HG02610 (cell line): Measurements from ENCODE around the gene CAMK1D.
A peak's percentile ranks its signal among the peaks of the same experiment; 100 is the strongest.
"Not testable (repeated sequence)": the region's sequence is repeated elsewhere in the genome, so short reads cannot be mapped to it uniquely, and the experiment has no call there.

ENCODE experiments used
- ATAC-seq: cut with Tn5 transposase; IDR thresholded peaks from one replicate; pipeline ENCODE4 v1.9.1; 2021; ENCODE audit warnings: mild to moderate bottlenecking, moderate library complexity; ENCODE audit not compliant: unreplicated experiment

Gene CAMK1D

DNA sequence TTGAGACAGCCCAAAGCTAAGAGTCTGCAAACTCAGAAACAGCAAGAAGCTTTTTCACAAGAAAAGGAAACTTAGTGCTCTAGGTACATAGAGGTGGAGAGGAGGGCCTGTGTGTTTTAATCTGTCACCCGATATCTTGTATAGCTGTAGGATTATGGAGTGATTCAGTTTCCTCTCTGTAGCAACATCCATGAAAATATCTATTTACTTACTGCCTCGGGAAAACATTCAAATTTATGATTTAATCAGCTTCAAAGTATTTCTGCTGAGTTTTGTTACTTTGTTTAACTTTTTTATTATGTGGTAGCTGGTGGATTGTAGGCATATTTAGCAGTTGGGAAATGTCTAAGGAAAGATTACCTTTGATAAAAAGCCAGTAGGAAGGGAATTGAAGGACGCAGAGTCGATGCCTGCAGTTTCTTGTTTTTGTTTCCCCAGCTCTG is 360.2 kb downstream of the CAMK1D start:
- no peak for ATAC-seq

DNA sequence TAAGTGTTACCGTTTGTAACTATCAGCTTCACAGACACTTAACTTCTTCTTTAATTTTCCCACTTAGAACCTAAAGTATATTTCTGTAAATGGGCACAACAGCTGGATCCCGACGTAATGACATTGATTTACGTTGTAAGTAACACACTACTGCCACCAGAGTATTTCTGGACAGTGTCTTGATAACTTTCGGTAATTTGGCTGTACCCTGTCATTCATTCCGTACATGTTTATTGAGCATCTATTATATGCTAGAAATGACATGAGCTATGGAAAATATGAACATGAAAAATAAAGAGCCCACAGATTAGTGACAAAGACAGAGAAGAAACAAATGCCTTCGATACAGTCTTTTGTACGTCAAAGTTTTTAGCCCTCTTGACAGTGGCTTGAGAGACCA is 360.8 kb downstream of the CAMK1D start:
- ATAC-seq, result no peak

DNA sequence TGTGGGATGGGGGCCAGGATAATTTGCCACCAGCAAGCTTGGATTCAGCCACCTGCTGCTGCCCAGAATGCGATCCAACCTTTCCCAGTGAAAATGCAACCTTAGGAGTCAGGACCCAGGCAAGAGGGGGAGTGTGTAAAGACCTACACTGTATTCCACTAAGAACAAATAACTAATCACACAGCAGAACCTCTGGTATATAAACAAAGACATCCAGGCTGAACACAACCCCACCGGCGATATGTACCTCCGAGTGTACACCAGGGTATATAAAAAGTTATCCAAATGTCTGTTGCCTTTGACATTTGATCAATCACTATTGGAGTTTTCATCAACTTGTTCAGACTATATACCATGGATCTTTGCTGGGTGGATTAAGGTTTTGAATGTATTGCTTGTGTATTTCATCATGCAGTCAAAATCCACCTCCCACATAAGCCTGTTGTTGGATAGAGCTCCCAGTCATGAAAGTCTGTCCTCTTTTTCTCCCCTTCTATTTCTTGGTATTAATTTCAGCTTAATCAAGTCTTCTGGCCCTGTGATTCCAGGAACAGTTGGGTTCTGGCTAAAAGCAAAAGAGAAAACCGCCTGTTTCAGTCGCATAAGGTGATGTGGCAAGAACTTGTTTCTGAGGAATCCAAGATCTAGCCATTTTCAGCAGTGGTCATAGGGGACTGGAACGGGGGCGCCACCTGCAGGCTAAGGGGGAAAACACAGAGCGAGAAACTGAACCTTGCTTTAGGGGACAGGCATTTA is 361.4 kb downstream of the CAMK1D start:
- peak; percentile 53 for ATAC-seq

DNA sequence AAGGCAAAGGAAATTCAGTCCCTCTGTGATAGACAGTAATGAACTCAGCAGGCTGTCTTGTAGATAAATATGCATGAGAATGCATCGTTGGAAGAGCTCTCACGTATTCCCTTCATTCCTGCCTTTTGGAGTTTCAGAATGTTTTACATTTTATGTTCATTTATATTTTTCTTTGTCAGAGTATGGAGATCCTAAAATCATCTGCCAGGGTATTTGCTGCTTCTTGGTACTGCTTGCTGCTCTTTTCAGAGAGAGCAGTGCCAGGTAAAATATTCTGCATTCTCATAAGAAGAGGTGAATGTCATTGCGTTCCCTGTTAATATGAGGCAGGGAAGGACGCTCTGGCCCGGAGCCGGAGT is 362.0 kb downstream of the CAMK1D start:
- ATAC-seq, result no peak

DNA sequence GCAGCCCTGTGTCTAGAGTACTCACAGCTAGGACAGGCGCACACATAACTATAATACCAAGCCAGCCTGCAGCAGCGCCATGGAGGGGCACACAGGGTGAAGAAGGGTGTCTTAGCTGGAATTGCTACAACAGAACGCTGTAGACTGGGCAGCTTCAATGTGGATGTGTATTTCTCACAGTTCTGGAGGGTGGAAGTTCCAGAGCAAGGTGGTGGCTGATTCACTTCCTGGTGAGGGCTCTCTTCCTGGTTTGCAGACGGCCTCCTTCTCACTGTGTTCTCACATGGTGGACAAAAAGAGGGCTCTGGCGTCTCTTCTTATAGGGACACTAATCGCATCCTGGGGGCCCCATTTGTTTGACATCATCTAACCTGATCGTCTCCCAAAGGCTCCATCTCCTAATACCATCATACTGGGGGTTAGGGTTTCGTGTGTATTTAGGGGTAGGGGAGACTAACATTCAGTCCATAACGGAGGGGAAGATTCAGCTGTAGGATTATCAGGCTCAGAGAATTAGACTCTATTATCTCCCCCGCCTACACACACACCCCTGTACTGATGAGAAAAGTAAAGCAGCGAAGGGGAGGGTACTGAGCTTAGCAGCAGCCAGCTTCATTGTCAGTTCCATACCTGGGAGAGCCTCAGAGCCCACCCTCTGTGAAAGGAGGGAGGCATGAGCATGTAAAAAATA is 363.1 kb downstream of the CAMK1D start:
- no peak for ATAC-seq

DNA sequence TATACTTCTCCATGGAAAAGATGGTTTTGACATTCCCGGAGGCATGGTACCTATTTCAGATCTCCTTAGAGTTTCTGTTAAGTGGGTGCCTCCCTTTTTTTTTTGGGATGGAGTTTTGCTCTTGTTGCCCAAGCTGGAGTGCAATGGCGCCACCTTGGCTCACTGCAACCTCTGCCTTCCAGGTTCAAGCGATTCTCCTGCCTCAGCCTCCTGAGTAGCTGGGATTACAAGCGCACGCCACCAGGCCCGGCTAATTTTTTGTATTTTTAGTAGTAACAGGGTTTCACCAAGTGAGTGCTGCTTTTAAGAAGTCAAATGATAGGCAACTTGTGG is 363.6 kb downstream of the CAMK1D start:
- not testable (repeated sequence) for ATAC-seq

DNA sequence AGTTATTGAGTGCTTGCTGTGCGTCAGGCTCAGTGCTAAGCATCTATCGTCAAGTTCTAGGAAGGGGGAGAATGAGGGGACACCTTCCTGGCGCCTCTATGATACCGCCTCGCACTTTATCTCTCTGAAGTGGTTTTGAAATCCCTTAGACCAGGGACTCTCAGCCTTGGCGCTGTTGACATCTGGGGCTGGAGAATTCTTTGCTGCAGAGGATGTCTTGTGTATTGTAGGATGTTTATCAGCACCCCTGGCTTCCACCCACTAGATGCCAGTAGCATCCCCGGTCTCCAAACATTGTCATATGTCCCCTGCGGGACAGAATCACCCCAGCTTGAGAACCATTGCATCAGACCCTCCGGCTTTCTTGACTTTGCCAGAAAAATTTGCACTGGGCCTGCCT is 366.7 kb downstream of the CAMK1D start:
- ATAC-seq, result no peak

DNA sequence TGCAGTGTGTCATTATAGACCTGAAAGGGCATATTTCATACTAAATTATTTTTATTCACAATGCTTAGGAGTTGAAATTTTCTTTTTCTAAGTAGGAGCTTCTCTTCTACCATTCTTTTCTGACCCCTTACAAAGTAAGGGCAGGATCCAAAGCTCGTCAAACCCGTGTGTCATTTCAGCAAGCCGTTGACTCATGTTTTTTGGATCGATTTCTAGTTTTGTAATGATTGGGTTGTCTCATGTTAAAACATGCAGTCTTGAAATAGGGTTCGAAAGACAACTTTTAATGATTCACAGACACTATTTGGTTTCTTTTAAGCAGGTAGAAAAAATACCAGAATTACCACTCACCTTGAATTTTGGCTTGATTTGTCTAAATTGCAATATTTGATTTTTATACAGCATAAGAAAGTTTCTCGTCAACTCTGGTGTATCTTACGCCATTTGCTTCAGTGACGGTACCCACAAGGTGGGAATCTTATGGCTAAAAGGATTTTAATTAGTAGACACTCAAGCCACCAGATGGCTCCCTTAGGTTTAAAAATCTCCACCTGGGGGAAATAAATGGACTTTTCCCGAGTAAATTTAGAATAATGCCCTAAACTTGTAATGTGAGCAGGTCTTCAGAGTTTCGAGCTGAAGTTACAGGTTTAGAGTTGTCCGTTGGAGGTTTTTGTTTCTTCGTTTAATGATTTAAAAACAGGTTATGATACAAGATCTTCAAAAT is 368.8 kb downstream of the CAMK1D start:
- no peak for ATAC-seq

DNA sequence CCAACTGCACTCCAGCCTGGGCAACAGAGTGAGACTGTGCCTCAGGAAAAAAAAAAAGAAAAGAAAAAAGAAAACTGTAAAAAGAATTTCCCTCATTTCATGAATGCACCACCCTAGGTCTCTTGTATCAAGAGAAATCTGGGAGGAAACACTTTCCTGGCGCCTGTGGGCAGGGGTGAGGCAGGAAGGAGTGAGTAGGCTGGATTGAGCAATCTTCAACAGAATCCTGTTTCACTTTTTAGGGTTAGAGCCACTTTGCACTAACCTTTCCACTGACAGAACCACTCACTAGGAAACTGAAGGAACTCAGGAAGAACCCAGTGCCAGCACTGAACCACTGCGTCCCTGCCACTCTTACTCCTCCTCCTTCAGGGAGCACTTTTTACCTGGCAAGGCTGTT is 370.0 kb downstream of the CAMK1D start:
- no peak for ATAC-seq

DNA sequence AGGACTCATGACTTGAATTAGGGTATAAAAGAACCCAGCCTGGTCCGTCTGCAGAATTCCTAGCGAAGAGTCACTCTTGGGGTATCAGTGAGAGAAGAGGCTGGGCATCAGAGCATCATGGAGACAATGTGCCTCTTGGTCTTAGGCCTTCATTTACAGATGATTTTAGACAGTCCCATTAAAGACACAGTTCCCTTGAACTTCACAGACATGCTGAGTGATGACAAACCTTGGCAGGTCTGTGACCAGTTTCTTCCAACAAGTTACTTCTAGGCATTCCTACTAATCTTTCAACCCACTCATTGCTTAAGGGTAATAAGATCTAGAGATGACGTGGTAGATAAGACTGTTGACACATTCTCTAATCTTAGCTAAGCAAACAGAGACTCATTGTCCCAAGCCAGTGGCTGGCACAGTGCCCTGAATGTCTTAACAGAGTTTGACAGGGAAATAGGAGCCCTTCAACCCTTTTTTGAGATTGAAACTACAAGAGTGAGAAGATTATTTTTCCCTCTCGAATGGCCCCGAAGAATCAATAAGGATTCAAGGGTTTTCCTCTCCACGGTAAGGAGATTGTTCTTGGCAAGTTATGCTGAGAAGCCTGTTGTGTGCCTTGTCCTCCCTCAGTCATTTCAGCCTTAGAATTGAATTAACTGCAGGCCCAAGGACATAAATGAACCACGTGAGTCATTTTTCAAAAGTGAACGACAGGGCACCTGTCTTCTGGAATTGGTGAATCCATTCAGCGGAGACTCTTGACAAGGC is 371.1 kb downstream of the CAMK1D start:
- no peak for ATAC-seq

DNA sequence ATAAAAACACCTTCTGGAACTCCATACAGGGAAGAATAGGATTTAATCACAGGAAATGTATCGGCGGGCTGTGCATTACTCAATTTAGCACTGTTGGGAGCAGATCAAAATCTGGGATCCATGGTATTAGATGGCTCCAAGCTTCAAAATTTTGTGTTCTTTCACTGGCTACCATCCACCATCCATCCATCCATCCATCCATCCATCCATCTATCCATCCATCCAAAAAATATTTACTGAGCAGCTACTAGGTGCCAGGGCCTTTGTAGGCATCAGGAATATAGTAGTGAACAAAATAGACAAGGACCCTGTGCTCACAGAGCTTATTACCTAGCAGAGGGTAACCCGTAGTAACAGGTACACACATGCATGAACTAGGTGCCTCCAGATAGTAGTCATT is 372.0 kb downstream of the CAMK1D start:
- no peak for ATAC-seq

DNA sequence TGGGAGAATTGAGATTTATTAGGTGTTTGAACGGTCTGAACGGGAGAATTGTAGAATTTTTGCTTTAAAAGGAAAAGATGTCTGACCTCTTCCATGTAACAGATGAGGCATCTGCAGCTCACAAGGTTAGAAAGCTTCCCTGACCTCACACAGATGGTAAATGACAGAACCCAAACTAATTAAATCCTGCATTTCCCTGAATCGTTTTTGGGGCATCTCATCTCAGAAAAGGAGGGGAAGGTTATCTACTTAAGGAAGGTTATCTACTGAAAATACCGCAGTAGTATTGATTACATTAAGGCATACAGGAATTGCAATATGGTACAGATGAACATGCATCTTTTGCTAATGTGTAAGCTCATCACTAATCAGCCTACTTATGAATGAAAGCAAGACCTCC is 373.9 kb downstream of the CAMK1D start:
- ATAC-seq, result no peak

DNA sequence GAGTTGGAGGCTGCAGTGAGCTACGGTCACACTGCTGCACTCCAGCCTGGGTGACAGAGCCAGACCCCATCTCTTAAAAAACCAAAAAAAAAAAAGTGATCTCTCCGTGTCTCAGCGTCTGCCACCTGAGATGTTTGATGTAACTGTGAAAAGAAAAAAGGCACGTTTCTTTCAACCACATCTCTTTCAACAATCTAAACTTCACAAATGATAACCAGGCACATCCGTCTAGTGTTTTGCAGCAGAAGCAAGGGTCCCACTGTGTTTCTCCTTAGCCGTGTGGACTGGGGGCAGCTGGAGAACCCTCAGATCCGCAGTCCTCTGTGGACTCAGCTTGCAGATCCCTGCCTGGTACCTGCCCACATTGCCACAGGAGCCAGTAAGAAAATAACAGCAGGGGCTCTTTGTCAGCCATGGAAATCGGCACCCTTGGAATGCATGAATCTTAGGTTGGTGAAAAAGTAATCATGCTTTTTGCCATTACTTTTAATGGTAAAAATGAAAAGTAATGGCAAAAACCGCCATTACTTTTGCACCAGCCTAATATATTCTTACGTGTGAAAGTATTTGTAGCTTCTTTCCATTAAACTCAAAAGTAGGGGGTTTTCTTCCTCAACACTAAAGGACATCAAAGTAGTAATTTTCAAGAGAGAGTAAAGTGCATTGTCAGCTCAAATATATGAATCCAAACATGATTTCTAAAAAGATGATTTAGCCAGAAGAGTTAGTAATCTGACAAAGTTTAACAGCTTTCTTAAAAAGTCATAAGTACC is 375.6 kb downstream of the CAMK1D start:
- no peak for ATAC-seq

DNA sequence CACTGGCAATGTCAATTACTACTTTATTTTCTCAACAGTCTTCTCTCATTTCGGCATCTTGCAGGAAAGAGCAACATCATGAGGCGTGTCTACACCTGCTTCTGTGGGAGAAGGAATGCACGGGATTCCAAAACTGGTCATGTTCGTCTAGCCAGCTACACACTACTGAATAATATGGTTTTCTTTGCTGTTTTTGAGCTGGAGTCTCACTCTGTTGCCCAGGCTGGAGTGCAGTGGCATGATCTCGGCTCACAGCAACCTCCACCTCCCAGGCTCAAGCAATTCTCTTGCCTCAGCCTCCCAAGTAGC is 376.2 kb downstream of the CAMK1D start:
- not testable (repeated sequence) for ATAC-seq

DNA sequence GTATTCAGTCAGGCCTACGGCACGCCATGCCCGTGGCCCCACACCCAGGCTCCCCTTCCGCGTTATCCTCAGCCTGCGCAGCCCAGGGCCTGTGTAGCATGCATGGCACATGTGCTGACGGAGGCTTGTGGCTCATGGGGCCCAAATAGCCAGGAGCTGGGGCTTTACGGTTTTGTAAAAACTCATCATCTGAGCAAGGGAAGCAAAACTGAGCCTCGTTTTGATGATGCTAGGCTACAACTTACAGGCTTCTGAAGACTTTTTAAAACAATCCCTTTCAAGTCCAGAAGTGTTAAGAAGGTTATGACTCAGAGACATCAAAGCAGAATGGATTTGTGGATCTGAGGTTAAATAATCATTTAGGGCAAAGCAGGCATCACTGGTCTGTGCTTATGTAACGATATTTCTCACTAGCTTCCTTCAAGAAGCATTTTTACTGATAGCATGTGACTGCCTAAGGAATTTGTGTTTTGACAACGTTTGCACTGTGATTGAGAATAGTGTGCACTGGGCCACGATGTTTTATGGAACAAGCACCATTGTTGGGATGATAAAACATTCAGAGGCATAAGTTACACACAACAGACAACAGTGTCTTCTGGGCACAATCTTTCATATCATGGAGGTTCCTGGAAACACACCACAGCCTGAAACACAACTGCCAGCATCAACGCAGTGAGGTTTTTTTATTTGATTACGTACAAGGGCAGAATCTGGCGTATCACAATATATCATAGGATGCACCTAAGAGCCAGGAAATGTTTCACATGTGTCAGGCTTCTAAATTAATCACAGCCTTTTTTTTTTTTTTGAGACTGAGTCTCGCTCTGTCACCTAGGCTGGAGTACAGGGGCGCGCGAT is 377.9 kb downstream of the CAMK1D start:
- peak; percentile 44 for ATAC-seq

DNA sequence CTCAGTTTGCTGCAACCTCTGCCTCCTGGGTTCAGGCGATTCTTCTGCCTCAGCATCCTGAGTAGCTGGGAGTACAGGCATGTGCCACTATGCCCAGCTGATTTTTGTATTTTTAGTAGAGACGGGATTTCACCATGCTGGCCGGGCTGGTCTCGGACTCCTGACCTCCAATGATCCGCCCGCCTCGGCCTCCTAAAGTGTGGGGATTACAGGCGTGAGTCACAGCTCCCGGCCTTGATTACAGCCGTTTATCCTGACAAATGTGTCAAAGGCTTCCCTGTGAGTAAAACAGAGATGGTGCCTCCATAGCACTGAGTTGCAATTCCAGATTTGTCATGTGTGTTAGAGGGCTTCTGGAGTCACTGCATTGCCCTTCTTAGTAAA is 378.5 kb downstream of the CAMK1D start:
- no peak for ATAC-seq

DNA sequence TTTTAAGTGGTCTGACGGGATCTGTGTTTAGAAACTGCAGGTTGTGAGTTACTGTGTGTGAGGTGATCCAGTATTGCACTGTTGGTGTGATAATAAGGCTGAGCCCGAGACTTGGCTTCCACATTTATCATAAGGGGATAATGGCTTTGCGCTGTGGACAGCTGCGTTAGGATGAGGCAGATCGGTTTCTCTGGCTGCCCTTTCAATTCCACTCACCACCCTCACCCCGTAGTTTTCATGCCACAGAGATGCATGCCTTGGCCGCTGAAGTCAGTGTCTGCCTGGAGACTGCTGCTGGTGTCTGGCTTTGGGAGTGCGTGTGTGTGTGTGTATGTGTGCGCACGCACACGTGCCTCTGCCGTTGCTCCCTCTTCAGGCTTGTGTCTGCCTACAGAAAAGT is 379.1 kb downstream of the CAMK1D start:
- ATAC-seq, result no peak

DNA sequence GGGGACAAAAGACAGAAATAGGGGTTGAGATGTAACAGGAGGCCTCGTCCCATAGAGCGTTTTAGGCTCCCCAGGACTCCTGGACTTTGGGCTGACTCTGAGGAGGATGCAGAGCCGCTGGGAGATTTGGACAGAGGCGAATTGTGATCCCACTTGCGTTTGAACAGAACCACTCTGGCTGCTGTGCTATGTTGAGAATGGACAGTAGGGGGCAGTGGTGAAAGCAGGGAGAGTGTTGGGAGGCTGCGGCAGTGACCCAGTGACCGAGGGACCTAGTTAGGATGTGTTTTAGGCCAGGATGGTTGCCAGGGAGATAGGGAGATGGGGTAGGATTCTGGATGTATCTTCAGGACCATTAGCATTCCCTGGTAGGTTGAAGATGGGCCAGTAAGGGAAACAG is 380.5 kb downstream of the CAMK1D start:
- no peak for ATAC-seq

DNA sequence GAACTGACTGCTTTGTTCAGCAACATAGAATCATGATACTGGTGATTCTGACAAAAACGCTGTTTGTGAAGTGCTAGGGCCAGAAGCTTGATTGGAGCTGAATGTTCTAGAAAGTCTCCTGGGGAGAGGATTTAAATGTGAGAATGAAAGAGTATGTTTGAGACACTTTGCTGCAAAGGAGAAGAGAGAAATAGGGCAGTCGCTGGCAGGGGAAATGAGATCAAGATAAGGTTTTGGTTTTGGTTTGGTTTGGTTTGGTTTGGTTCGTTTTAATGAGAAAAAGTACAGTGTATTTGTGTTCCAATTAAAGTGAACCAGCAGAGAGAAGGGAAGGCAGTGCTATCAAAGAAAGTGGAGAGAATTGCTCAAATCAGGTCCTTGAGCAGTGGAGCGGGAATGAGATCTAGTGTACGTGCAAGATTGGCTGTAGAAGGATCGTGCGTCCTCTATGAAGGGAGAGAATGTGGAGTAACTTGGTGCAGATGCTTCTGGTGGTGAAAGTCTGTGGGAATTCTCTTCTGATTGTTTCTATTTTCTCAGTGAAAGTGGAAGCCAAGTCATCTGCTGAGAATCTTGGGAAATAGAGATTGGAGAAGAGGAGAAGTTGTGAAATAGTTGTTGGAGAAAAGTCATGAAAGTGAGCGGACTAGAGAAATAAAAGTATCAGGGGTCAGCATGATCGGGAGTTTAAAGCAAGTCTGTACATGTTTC is 381.6 kb downstream of the CAMK1D start:
- ATAC-seq, result no peak
